HG03457 (cell line): Measurements from ENCODE around the gene KCNA1.

Experiments
- ATAC-seq: cut with Tn5 transposase; IDR thresholded peaks from one replicate; pipeline ENCODE4 v1.9.1; 2021; ENCODE audit warnings: moderate number of reproducible peaks; ENCODE audit not compliant: unreplicated experiment

The KCNA1 gene

DNA sequence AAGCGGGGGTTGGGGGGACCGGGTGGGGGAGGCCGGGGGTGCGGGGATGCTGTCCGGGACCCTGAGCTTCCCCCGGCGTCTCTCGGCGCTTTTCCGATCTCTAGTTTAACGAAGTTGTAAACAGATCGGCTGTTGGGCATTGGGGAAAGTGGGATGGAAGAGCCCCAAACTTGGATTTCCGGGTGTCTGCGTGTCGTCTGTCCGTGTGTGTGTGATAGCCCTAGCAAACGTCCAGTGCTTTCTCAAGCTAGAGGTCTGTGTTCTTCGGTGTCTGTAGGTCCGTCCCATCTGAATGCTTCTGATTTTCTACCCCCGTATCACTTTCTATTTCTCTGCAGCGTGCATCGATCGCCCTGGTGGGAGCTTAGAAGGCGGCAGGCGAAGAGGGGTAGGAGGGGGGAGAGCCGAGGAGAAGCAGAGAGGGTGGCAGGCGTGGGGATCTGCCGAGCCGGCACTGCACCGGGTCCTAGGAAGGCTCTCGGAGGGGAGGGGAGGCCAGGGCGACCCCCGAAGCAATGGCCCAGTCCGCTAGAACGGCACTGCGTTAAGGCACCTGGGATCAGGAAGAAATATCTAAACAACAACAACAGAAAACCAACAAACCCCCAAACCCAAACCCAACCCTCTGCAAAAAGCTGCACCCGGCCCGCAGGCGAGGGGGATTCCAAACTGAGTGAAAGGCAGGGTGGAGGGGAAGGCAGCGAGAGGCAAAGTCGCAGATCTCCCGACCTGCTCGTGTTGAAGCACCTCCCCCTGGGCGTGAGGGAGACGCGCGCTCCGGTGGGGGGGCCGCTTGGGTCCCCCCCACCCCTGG, 1.0 kb downstream of the KCNA1 start:
- no peak for ATAC-seq

DNA sequence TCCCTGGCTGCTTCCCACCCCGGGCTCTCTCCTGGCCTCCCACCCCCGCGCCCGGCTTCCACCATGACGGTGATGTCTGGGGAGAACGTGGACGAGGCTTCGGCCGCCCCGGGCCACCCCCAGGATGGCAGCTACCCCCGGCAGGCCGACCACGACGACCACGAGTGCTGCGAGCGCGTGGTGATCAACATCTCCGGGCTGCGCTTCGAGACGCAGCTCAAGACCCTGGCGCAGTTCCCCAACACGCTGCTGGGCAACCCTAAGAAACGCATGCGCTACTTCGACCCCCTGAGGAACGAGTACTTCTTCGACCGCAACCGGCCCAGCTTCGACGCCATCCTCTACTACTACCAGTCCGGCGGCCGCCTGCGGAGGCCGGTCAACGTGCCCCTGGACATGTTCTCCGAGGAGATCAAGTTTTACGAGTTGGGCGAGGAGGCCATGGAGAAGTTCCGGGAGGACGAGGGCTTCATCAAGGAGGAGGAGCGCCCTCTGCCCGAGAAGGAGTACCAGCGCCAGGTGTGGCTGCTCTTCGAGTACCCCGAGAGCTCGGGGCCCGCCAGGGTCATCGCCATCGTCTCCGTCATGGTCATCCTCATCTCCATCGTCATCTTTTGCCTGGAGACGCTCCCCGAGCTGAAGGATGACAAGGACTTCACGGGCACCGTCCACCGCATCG, 1.8 kb downstream of the KCNA1 start:
- no peak for ATAC-seq

- ATAC-seq, result no peak
Observed at GRCh38 chr12:4914720-4915119, 5.0 kb downstream of the KCNA1 start.

DNA sequence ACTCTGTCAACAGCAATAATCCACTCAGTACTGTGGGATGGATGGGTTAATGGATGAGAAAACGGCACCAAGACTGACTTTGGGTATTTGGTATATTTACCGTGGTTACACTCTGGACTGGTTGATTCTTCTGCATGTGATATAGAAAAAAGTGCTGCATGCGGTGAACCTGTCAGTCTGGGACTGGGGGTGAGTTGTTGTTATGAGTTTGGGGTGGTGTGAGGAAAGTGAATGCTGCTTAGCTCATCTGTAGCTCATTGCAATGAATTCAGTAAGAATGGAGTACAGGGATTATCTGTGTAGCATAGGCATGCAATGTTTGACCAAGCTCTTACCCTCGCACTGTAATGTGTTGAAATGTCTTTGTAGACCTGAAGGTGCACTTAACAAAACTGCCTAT, 6.0 kb downstream of the KCNA1 start:
- ATAC-seq, result no peak

GRCh38 chr12:4918950-4919660, 9.4 kb downstream of the KCNA1 start:
- no peak for ATAC-seq

DNA sequence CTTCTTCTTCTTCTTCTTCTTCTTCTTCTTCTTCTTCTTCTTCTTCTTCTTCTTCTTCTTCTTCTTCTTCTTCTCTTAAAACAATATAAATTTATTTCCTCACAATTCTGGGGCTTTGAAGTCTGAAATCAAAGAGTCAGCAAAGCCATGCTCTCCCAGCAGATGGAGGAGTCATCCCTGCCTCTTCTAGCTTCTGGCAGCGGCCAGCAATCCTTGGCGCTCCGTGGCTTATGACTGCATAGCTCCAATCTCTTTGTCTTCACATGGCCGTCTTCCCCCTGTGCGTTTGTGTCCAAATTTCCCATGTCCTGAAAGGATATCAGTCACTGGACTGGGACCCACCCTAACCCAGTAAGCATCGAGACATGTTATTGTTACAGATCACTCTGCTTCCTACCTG, 22.9 kb downstream of the KCNA1 start:
- no peak for ATAC-seq

DNA sequence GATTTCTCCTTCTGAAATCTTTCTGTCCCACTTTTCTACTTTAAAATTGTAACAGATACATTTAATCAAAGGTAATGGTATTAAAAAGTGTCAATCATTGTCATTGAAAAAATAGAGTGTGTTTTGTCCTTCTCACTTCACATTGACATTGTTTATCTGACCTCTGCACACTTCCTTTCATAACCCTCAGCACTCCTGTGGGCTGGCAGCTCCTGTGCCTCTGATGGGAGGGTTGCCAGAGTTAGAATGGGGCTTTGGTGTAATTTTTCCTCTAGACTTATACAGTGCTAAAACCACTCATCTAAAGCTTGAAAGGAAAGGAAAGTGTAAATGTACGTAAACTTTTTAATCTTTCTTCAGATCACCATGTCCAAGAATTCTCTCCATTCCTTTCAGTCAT, 23.7 kb downstream of the KCNA1 start:
- no peak for ATAC-seq

DNA sequence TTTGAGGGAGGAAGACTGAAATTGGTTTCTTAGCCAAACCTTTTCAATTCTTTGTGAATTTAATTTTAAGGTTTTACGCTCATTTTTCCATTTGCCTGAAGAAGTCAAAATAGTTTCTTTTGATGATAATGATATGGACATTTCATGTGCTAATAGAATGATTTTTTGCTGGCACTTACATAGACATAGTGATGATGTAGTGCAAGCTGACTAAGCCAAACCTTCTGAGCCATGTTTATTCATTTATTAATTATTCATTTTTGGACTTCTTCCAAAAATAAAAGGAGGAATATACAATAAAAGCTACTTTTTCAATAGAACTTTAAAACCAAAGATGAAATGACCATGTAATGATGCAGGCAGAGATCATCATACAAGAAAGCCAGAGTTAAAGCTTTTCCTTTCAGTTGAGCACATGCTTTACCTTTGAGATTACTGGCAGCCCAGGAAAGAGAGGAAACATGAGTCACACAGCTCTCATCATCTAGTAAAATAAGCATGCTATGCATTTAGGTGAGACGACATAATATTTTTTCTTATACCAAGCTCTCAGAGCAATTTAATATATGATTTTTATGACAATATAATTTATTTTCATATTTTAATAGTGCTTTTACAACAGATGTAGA, 24.8 kb downstream of the KCNA1 start:
- ATAC-seq, result no peak

DNA sequence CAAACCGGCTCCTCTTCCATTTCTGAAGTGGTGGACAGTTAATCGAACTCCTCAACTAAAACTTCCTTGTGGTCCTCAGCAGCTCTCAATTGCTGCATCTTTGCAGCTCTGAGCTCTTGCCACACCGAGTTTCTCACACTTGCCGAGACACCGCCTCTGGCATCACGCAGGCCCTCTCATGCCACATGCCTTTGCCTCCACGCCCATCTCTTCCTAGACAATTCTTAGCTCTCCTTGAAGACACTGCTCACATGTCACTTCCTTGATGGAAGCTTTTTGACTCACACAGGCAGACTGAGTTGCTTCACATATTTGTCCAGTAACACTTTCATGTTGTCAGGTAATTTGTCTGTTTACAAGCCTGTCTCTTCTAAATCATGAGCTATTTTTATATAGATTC, 29.2 kb downstream of the KCNA1 start:
- no peak for ATAC-seq

DNA sequence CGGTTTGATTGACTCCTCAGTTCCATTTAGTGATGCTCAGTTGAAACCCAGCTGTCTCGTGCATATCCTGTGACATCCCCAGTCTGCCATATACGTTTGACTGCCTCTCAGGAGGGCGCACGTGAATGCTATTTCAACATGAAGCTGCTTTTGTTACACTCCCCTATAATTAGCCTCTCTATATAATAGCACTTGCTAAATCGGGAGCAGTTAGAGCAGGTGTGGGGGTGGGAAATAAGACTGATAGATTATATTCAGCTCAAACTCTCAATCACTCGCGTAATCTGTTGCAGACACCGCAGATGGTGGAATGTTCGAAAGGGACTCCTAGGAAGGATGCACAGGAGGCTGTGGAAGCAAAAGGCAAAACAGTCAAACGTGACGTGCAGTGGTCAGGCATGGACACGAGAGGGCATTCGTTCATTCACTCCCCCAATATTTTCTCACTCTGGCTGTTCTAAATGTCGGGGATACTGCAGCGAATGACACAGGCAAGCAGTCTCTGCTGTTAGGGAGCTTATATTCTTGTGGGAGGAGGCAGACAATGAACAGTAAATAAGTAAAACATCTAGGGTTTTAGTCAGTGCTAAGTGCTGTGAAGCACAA, 29.8 kb downstream of the KCNA1 start:
- no peak for ATAC-seq

DNA sequence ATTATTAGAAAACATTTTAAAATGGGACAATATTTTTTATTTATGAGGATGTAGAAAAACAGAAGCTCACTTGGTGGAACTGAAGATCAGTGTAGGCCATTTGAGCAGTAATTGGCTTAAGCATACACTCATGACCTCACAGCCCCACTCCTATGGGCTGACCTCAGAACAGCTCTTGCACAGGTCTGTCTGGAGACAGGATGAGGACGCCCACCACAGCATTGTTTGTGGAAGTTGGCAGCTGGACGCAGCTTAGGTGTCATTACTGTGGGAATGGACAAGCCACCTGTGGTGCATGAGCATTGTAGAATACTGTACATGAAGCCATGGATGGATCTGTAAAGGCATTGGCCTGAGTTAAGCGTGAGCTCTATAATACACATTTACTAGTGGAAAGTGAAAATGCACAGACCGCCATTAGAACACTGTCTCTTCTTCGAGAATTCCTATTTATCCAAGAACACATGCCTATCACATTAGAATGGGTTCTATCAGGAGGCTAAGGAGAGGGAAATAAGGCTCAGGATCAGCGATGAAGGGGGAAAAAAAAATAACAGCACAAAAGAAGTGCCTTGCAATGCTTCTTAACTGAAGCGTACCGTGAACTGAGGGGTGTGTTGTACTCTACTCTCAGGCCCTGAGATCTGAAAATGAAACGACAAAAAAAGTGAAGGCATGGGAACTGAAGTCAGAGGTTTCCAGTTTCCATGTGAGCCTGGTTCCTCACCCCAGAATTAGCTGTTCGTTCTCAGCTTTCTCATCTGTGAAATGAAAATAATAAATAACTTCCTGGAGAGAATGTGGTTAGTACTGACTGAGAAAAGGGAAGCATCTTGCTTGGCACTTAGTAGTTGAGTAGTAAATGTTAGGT, 33.6 kb downstream of the KCNA1 start:
- peak; percentile 63 for ATAC-seq

- peak; percentile 27 for ATAC-seq
Observed at GRCh38 chr12:4943938-4944284, 34.2 kb downstream of the KCNA1 start.

DNA sequence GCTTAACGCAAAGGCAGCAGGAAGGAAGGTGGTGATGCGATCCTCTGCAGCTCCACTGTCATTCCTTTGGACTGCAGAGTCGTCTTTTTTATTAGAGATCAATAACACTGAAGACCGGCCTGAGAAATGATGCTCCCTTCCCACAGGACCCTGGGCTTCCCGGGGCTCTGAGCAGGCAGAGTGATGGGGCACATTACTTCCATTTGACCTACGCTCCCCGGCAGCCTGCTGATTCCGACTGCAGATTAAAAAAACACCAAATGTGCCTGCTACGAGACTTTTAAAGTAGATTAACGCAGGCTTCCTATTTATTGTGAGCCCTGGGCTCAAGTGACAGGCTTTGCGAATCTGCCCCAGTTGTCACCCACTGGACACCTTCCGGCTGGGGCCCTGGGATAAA, 37.5 kb downstream of the KCNA1 start:
- ATAC-seq, result no peak

GRCh38 chr12:4951083-4951482, 41.4 kb downstream of the KCNA1 start:
- ATAC-seq, result no peak

- no peak for ATAC-seq
Observed at GRCh38 chr12:4951601-4952000, 41.9 kb downstream of the KCNA1 start.

GRCh38 chr12:4954621-4955354, 45.1 kb downstream of the KCNA1 start:
- ATAC-seq, result no peak

- no peak for ATAC-seq
Observed at GRCh38 chr12:4956054-4956453, 46.3 kb downstream of the KCNA1 start.

- no peak for ATAC-seq
Observed at GRCh38 chr12:4956968-4957367, 47.3 kb downstream of the KCNA1 start.

DNA sequence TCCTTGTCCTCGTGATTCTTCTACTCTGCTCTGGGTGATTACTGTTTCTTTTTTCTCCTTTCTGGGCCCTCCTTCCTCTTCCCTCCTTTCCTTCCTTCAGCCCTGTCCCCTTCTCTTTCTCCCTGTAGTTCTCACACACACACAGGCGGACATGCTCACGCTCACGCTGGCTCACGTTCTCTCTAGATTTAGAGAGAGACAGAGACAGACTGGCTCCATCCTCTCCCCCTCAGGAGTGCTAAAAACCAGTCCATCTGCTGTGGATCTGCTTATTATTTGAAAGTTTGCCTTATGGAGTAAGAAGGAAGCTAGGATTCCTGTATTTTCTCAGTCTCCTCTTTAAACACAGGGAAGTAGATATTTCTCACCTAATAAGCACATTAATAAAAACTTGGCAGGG, 48.1 kb downstream of the KCNA1 start:
- ATAC-seq, result no peak
